ENCODE measurements around the gene CAMK2A. TPM values are rescaled to one million over a fixed set of nuclear protein-coding genes. Genes with fewer than 3 reads are reported as not detected.

Gene CAMK2A
- total RNA-seq, 1 experiment from 2014 or later, result not detected

DNA sequence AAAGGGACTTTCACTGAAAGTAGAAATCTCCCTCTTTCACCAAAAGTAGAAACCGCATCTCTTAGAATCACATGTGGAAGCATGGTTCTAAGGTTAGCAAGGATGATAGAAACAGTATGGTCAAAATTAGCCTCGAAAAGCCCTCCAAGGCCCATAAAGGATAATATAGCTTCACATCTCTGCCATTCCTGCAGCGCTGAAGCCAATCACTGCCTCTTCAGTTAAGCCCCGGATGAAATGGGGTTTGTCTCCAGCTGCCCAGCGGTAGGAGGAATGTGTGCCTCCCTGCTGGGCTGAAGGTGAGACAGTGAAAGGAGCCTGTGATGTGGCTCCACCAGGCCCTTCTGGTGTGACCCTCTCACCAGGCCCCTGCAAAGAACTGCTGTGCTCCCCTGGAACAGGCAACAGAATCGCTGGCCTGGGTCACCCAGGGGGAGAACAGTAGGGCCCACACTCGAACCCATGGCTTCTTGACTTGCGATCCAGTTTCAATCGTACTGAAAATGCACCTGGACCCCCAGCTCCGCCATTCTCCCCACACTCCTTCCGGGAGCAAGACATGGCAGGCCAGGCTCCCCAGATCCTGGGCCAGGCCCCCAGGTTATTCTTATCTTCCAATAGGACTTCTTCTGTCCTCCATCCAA is 47.2 kb downstream of the CAMK2A start:
- no peak overlapping the region for H3K27ac Mint-ChIP-seq (ENCODE audit: unreplicated experiment)
- TF ChIP-seq, protein P1, sequence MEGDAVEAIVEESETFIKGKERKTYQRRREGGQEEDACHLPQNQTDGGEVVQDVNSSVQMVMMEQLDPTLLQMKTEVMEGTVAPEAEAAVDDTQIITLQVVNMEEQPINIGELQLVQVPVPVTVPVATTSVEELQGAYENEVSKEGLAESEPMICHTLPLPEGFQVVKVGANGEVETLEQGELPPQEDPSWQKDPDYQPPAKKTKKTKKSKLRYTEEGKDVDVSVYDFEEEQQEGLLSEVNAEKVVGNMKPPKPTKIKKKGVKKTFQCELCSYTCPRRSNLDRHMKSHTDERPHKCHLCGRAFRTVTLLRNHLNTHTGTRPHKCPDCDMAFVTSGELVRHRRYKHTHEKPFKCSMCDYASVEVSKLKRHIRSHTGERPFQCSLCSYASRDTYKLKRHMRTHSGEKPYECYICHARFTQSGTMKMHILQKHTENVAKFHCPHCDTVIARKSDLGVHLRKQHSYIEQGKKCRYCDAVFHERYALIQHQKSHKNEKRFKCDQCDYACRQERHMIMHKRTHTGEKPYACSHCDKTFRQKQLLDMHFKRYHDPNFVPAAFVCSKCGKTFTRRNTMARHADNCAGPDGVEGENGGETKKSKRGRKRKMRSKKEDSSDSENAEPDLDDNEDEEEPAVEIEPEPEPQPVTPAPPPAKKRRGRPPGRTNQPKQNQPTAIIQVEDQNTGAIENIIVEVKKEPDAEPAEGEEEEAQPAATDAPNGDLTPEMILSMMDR (IDR thresholded peaks at IDR 0.05; ENCODE audit: unreplicated experiment), result no peak
- BruUV-seq (replicated peaks), result no TSS peak
- intact Hi-C loops (cut with micrococcal nuclease; ENCODE audit: unreplicated experiment), result no loop called here
- no peaks in the 10 kb centered on the region for H3K36me3 Mint-ChIP-seq (ENCODE audit: insufficient read depth, unreplicated experiment)
- H3K9me3 Mint-ChIP-seq (ENCODE audit: low read depth, unreplicated experiment), result no peaks in the 10 kb centered on the region
- H3K27me3 Mint-ChIP-seq (ENCODE audit: unreplicated experiment), result peaks cover 70% of the 10 kb centered on the region
- no peak overlapping the region for H3K4me3 Mint-ChIP-seq (ENCODE audit: low read depth, unreplicated experiment)
- CTCF ChIA-PET, result no interaction called here
- DNase-seq, result no peak
- H3K4me1 Mint-ChIP-seq (ENCODE audit: low read depth, unreplicated experiment), result no peaks in the 10 kb centered on the region

DNA sequence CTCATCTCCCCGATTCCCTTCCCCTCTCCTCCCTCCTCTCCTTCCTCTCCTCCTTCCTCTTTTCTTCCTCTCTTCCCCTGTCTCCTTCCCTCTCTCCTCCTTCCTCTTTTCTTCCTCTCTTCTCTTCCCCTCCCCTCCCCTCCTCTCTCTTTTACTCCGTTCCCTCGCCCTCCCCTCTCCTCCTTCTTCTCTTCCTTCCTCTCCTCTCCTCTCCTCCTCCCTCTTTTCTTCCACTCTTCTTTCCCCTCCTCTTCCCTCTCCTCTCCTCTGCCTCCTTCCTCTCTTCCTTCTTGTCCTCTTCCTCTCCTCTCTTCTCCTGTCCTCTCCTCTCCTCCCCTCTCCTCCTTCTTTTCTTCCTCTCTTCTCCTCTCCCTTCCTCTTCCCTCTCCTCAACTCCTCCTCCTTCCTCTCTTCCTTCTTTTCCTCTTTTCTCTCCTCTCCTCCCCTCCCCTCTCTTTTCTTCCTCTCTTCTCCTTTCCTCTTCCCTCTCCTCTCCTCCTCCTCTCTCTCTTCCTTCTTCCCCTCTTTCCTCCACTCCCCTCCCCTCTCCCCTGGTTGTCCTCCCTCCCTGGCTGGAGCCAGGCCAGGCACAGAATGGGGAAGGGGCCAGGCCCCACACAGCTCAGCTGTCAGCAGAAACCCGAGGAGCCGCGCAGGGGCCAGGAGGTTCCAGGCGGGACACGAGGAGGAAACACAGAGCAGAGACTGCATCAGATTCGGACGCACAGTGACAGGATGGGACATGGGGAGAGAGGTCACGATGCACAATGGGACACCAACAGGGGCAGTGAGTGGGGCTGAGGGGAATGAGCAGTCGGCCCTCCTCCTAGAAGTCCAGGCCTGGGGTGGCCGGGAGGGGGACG is 48.0 kb downstream of the CAMK2A start:
- Mint-ChIP-seq H3K4me1 (ENCODE audit: low read depth, unreplicated experiment) (no peaks in the 10 kb centered on the region), H3K9me3 (ENCODE audit: low read depth, unreplicated experiment) (no peaks in the 10 kb centered on the region), H3K27ac (ENCODE audit: unreplicated experiment) (no peak overlapping the region), H3K27me3 (ENCODE audit: unreplicated experiment) (peaks cover 70% of the 10 kb centered on the region), H3K36me3 (ENCODE audit: insufficient read depth, unreplicated experiment) (no peaks in the 10 kb centered on the region), H3K4me3 (ENCODE audit: low read depth, unreplicated experiment) (no peak overlapping the region)
- no peak for DNase-seq
- intact Hi-C loops (cut with micrococcal nuclease; ENCODE audit: unreplicated experiment), result no loop called here
- BruUV-seq (replicated peaks), result no TSS peak
- TF ChIP-seq, protein P1 (IDR thresholded peaks at IDR 0.05; ENCODE audit: unreplicated experiment), result no peak
- CTCF ChIA-PET, result interaction anchor here (0.5 kb wide), 1 partner anchor 510 kb away, joined by 5 read pairs; no protein-coding TSS in a partner anchor

DNA sequence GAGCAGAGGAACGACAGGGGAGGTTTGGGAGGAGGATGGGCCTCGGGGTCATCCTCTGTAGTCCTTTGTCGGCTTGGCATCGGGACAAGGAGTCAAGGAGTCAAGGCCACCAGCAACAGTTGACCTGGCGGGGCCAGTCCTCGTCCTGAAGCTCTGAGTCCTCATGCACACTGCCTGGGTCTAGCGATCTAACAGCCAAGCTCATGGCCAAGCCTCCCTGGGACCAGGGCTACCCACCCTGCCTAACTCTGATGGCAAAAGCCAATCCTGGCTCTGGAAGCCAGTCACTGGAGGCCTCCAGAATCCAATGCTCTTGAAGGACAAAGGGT is 49.8 kb downstream of the CAMK2A start:
- no TSS peak for BruUV-seq (replicated peaks)
- Mint-ChIP-seq H3K27ac (ENCODE audit: unreplicated experiment) (no peak overlapping the region), H3K9me3 (ENCODE audit: low read depth, unreplicated experiment) (no peaks in the 10 kb centered on the region), H3K27me3 (ENCODE audit: unreplicated experiment) (peaks cover 64% of the 10 kb centered on the region), H3K4me3 (ENCODE audit: low read depth, unreplicated experiment) (no peak overlapping the region), H3K36me3 (ENCODE audit: insufficient read depth, unreplicated experiment) (no peaks in the 10 kb centered on the region), H3K4me1 (ENCODE audit: low read depth, unreplicated experiment) (no peaks in the 10 kb centered on the region)
- intact Hi-C loops (cut with micrococcal nuclease; ENCODE audit: unreplicated experiment), result no loop called here
- DNase-seq, result no peak
- TF ChIP-seq, protein P1 (IDR thresholded peaks at IDR 0.05; ENCODE audit: unreplicated experiment), result no peak
- CTCF ChIA-PET, result no interaction called here

DNA sequence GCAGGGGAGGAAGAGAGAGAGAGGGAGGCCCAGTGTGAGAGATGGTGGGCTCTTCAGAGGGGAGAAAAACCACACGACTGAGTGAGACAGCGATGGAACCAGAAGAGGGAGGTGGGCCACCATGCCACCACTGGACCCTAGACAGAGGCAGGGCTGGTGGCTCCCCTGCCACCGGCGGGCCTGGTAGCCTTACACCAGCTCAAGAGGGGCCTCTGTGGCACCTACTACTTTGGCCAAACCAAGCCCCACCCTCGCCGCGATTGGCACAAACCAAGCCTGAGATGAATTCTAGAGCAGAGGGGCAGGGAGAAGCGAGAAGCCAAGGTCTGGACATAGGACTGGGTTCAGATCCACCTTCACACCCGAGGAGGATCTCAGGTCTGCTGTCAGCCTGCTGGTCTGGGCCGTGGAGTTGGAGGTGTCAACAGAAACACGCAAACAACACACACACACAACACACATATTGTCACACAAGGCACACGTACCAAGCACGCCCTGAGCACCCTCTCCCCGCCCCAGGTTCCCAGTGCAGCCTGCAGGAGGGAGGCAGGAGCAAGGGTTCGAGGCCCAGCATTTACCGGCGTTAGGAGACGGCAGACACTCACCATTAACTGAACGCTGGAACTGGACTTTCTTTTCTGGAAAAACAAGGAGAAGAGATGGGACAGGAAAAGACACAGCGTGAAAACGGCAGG is 50.3 kb downstream of the CAMK2A start:
- Mint-ChIP-seq H3K4me3 (ENCODE audit: low read depth, unreplicated experiment) (no peak overlapping the region), H3K4me1 (ENCODE audit: low read depth, unreplicated experiment) (no peaks in the 10 kb centered on the region), H3K27me3 (ENCODE audit: unreplicated experiment) (peaks cover 64% of the 10 kb centered on the region), H3K27ac (ENCODE audit: unreplicated experiment) (no peak overlapping the region), H3K36me3 (ENCODE audit: insufficient read depth, unreplicated experiment) (no peaks in the 10 kb centered on the region), H3K9me3 (ENCODE audit: low read depth, unreplicated experiment) (no peaks in the 10 kb centered on the region)
- DNase-seq, result no peak
- BruUV-seq (replicated peaks), result no TSS peak
- TF ChIP-seq, protein P1 (IDR thresholded peaks at IDR 0.05; ENCODE audit: unreplicated experiment), result no peak
- intact Hi-C loops (cut with micrococcal nuclease; ENCODE audit: unreplicated experiment), result no loop called here
- CTCF ChIA-PET, result no interaction called here
